Left lung (tissue), 10 donors: ENCODE data around the gene EFCAB13. TPM values are rescaled to one million over a fixed set of nuclear protein-coding genes. Genes with fewer than 3 reads are reported as not detected.
A peak's percentile ranks its signal among the peaks of the same experiment; 100 is the strongest.

Source experiments
- ATAC-seq: fragments of 200-7000 bp; cut with Tn5 transposase; one replicate; pipeline ENCODE4 v1.9.1; 2020; ENCODE audit warnings: moderate library complexity
- DNase-seq, 4 donors: peaks; one replicate each; pipeline ENCODE4 v3.0.0-alpha.2; 2013 to 2020
- H3K27ac ChIP-seq, 2 donors: fragments of 200-600 bp; sonication (generic) in 1 of 2; one replicate each; pipeline versions ENCODE4 v1.5.0 to v1.8.0; 2020 to 2021
- H3K27me3 ChIP-seq, 2 donors: fragments of 200-600 bp; sonication (generic) in 1 of 2; one replicate each; pipeline versions ENCODE4 v1.5.0 to v1.8.0; 2020 to 2021
- H3K36me3 ChIP-seq, 2 donors: fragments of 200-600 bp; sonication (generic) in 1 of 2; one replicate each; pipeline versions ENCODE4 v1.5.0 to v1.8.0; 2020 to 2021
- H3K4me1 ChIP-seq, 2 donors: fragments of 200-600 bp; one replicate each; pipeline ENCODE4 v1.8.0; 2021
- H3K4me3 ChIP-seq, 2 donors: fragments of 200-600 bp; sonication (generic) in 1 of 2; one replicate each; pipeline versions ENCODE4 v1.5.0 to v1.8.0; 2020 to 2021; ENCODE audit warnings: mild to moderate bottlenecking in 1 of 2
- H3K9me3 ChIP-seq, 2 donors: fragments of 200-600 bp; sonication (generic) in 1 of 2; one replicate each; pipeline versions ENCODE4 v1.5.0 to v1.8.0; 2020 to 2021
- intact Hi-C, 2 donors: fragments of 100-400 bp; cut with DNase I; formaldehyde crosslinking; loops; one replicate each; pipeline versions ENCODE4 v1.11.2 to v1.14.2; 2022
- polyA plus RNA-seq, 6 donors: library from polyadenylated mRNA; unstranded; fragments of 120-200 nt; gene quantifications; one replicate each; pipeline ENCODE4 v1.2.1, GENCODE V29; 2013; ENCODE audit not compliant: insufficient read length in 6 of 6
- total RNA-seq, 2 donors: library from RNA; stranded (reverse); fragmentation: NEBNext Ultra II Directional; extraction: Animal tissue kit (Norgen Biotek cat#: 25700); gene quantifications; one replicate each; pipeline ENCODE4 v1.2.1, GENCODE V29; 2021
- TF ChIP-seq, protein P1 (sequence below), 2 donors: fragments of 200-600 bp; sonication (generic) in 1 of 2; IDR thresholded peaks; one replicate each; pipeline versions ENCODE4 v1.5.0 to v1.8.0; 2021; ENCODE audit warnings: antibody characterized with exemption in 2 of 2
- donor health status: DM: no; HTN: yes; CAD: no.
- donor health status: DM: no; HTN: no; CAD: no.

Gene EFCAB13
- total and polyA plus RNA-seq, 8 donors, result 7.4 to 13.0 (median 10.0) TPM

DNA sequence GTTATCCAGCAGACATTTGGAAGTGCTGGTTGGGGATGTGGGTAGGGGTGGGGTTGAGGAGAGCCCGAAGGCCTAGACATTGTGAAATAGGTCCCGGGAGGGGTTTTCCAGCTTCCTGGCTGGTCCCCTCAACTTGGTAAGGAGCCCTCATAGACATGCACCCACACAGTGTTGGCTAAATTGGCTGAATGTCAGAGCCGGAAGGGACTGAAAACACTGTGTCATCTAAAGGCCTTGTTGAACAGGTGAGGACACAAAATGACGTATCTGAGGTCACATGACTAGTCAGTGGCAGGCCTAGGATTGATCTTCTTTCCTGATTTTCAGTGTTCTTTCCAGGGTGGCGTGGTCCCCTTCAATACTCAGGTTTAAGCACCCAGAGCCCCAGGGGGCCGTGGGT, 42.5 kb upstream of the EFCAB13 start:
- TF ChIP-seq, protein P1, sequence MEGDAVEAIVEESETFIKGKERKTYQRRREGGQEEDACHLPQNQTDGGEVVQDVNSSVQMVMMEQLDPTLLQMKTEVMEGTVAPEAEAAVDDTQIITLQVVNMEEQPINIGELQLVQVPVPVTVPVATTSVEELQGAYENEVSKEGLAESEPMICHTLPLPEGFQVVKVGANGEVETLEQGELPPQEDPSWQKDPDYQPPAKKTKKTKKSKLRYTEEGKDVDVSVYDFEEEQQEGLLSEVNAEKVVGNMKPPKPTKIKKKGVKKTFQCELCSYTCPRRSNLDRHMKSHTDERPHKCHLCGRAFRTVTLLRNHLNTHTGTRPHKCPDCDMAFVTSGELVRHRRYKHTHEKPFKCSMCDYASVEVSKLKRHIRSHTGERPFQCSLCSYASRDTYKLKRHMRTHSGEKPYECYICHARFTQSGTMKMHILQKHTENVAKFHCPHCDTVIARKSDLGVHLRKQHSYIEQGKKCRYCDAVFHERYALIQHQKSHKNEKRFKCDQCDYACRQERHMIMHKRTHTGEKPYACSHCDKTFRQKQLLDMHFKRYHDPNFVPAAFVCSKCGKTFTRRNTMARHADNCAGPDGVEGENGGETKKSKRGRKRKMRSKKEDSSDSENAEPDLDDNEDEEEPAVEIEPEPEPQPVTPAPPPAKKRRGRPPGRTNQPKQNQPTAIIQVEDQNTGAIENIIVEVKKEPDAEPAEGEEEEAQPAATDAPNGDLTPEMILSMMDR (IDR thresholded peaks at IDR 0.05), result no peak
- Histone ChIP-seq H3K36me3 (no peaks in the 10 kb centered on the region), H3K9me3 (no peaks in the 10 kb centered on the region), H3K27me3 (no peaks in the 10 kb centered on the region), H3K4me3 (no peak overlapping the region), H3K27ac (peak overlapping the region in 1 of 2 donors; percentile 18), H3K4me1 (peaks cover 32 to 54% of the 10 kb centered on the region in 2 donors)
- intact Hi-C loops, result no loop called here
- no peak for DNase-seq
- no peak for ATAC-seq

DNA sequence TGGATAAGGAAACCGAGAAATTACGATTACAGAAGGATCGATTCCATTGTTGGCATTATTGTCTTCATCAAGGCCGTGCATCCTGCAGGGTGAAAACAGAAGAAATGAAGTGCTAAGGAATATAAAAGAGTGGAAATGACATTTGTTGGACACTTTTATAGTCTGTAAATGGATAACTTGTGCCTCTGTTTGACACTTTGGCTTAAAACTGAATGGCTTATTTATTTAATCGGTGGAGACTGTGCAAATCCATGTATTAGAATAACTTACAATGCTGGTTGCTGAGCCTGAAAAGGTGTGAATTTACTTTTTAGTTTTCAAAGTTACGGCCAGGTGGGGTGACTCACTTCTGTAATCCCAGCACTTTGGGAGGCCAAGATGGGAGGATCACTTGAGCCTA, 38.8 kb upstream of the EFCAB13 start:
- TF ChIP-seq, protein P1 (IDR thresholded peaks at IDR 0.05), result no peak
- intact Hi-C loops, result no loop called here
- no peak for DNase-seq

DNA sequence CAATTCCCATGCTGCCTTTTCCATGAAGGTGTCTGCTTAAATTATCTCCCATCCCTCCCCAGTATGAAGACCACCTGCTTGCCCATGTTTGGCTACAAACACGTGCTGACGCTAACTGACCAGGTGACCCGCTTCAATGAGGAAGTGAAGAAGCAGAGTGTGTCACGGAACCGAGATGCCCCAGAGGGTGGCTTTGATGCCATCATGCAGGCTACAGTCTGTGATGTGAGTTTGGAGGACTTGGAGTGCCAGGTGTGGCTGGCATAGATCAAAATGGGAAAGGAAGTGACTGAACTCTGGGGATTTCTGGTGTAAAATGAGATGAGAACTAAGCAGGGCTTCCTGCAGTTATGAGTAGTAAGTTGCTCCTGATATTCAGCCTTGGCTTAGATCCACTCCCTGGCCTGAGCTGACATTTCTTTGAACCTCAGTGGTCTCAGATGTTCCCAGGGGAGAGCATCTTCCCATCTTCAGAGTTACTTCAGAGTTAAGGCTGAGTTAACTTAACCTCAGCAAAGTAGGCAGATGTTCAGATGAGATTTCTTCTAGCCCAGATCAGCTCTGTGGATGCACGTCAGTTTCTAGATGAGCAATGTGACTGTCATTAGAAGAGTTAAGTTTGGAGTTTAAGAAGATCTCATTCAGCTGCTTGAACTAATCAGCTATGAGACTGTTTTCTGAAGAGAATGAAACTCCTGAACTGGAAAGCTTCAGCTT, 37.4 kb upstream of the EFCAB13 start:
- ATAC-seq, result no peak
- H3K4me3 ChIP-seq, result no peak overlapping the region
- DNase-seq, result no peak
- intact Hi-C loops, result no loop called here
- TF ChIP-seq, protein P1 (IDR thresholded peaks at IDR 0.05), result no peak
- H3K36me3 ChIP-seq, result no peaks in the 10 kb centered on the region
- no peak overlapping the region for H3K27ac ChIP-seq
- H3K9me3 ChIP-seq, result no peaks in the 10 kb centered on the region
- no peaks in the 10 kb centered on the region for H3K27me3 ChIP-seq
- peaks cover 0 to 4% of the 10 kb centered on the region in 2 donors for H3K4me1 ChIP-seq

More for the DNA sequence above, 38.8 kb upstream of the EFCAB13 start:
- no peak overlapping the region for H3K4me3 ChIP-seq
- no peaks in the 10 kb centered on the region for H3K27me3 ChIP-seq
- no peak for ATAC-seq
- H3K27ac ChIP-seq, result no peak overlapping the region
- H3K4me1 ChIP-seq, result peaks cover under 1 to 16% of the 10 kb centered on the region in 2 donors
- H3K9me3 ChIP-seq, result no peaks in the 10 kb centered on the region
- H3K36me3 ChIP-seq, result no peaks in the 10 kb centered on the region

DNA sequence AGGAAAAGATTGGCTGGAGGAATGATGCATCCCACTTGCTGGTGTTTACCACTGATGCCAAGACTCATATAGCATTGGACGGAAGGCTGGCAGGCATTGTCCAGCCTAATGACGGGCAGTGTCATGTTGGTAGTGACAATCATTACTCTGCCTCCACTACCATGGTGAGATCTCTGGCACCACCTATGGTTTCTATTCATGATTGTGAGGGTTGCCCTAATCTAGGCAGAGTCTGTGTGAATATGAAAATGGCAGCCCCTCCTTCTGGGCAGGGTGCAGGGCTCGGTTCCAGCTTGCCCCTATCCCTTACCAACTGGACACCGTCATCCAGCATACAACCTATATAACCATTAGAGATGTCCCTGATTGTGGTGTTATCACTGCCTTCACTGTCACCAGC, 36.7 kb upstream of the EFCAB13 start:
- ATAC-seq, result no peak
- DNase-seq, result no peak
- TF ChIP-seq, protein P1 (IDR thresholded peaks at IDR 0.05), result no peak

DNA sequence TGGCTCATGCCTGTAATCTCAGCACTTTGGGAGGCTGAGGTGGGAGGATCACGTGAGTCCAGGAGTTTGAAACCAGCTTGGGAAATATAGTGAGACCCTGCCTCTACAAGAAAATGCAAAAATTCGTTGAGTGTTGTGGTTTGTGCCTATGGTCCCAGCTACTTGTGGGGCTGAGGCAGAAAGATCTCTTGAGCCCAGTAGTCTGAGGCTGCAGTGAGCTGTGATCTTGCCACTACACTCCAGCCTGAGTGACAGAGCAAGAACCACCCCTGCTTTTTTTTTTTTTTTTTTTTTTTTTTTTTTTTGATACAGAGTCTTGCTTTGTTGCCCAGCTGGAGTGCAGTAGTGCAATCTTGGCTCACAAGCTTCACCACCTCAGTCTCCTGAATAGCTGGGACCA, 36.1 kb upstream of the EFCAB13 start:
- peaks cover 0 to 4% of the 10 kb centered on the region in 2 donors for H3K36me3 ChIP-seq
- no peaks in the 10 kb centered on the region for H3K27me3 ChIP-seq
- TF ChIP-seq, protein P1 (IDR thresholded peaks at IDR 0.05), result no peak
- no peak overlapping the region for H3K27ac ChIP-seq
- H3K9me3 ChIP-seq, result no peaks in the 10 kb centered on the region
- DNase-seq (no peak), ATAC-seq (no peak)
- no peaks in the 10 kb centered on the region for H3K4me1 ChIP-seq
- no peak overlapping the region for H3K4me3 ChIP-seq
- intact Hi-C loops, result no loop called here

More for the DNA sequence above, 36.7 kb upstream of the EFCAB13 start:
- no peaks in the 10 kb centered on the region for H3K27me3 ChIP-seq
- H3K4me1 ChIP-seq, result no peaks in the 10 kb centered on the region
- H3K4me3 ChIP-seq, result no peak overlapping the region
- H3K36me3 ChIP-seq, result peaks cover 0 to 1% of the 10 kb centered on the region in 2 donors
- intact Hi-C loops, result no loop called here
- no peaks in the 10 kb centered on the region for H3K9me3 ChIP-seq
- no peak overlapping the region for H3K27ac ChIP-seq
